Epithelial cell of esophagus (primary cell): ENCODE data around the gene ABCG8.

Source experiments
- DNase-seq: peaks from one replicate; pipeline ENCODE4 v3.0.0; 2010; ENCODE audit warnings: low read depth
- H3K4me3 ChIP-seq: 2 replicates; pipeline ENCODE4 v1.5.1; 2011; ENCODE audit warnings: mild to moderate bottlenecking, low read length, control low read depth
- CTCF ChIP-seq: IDR thresholded peaks from 2 replicates; pipeline ENCODE4 v1.5.1; 2011; ENCODE audit warnings: low read depth, mild to moderate bottlenecking, low read length, control low read depth, inconsistent platforms; ENCODE audit not compliant: insufficient read depth; ENCODE audit errors: missing control alignments

The ABCG8 gene

GRCh38 chr2:43846140-43846793, 7.5 kb downstream of the ABCG8 start:
- no peak overlapping the region for H3K4me3 ChIP-seq
- no peak for TF ChIP-seq CTCF

GRCh38 chr2:43848214-43848613, 9.4 kb downstream of the ABCG8 start:
- DNase-seq = peak; percentile 16
- no peak for TF ChIP-seq CTCF
- no peak overlapping the region for H3K4me3 ChIP-seq

More at GRCh38 chr2:43846140-43846793, 7.5 kb downstream of the ABCG8 start:
- no peak for DNase-seq

- DNase-seq = no peak
- no peak for TF ChIP-seq CTCF
- no peak overlapping the region for H3K4me3 ChIP-seq
Measured at GRCh38 chr2:43851011-43851980, 12.5 kb downstream of the ABCG8 start.

GRCh38 chr2:43852196-43852730, 13.5 kb downstream of the ABCG8 start:
- no peak for DNase-seq
- no peak for TF ChIP-seq CTCF
- no peak overlapping the region for H3K4me3 ChIP-seq

- H3K4me3 ChIP-seq = no peak overlapping the region
- DNase-seq = no peak
- TF ChIP-seq CTCF = no peak
Measured at GRCh38 chr2:43853141-43854081, 14.6 kb downstream of the ABCG8 start.

- DNase-seq = no peak
- no peak overlapping the region for H3K4me3 ChIP-seq
- no peak for TF ChIP-seq CTCF
Measured at GRCh38 chr2:43854671-43855070, 15.9 kb downstream of the ABCG8 start.
